Parathyroid adenoma (tissue), 2 donors: Measurements from ENCODE around the gene NADK.
"Not testable (repeated sequence)": the region's sequence is repeated elsewhere in the genome, so short reads cannot be mapped to it uniquely, and the experiment has no call there.

ENCODE experiments used
- H2AFZ ChIP-seq: fragments of 300-600 bp; sonication (generic); one replicate; pipeline ENCODE4 v1.7.0; 2017; ENCODE audit warnings: antibody characterized with exemption, mild to moderate bottlenecking
- H3K27ac ChIP-seq: fragments of 300-600 bp; sonication (generic); one replicate; pipeline ENCODE4 v1.7.0; 2017
- H3K27me3 ChIP-seq: fragments of 300-600 bp; sonication (generic); one replicate; pipeline ENCODE4 v1.7.0; 2017; ENCODE audit warnings: low read length; ENCODE audit not compliant: control insufficient read depth, insufficient read depth
- H3K36me3 ChIP-seq: fragments of 300-600 bp; sonication (generic); one replicate; pipeline ENCODE4 v1.7.0; 2017; ENCODE audit warnings: low read length; ENCODE audit not compliant: control insufficient read depth, insufficient read depth
- H3K4me1 ChIP-seq: fragments of 300-600 bp; sonication (generic); one replicate; pipeline ENCODE4 v1.7.0; 2017; ENCODE audit warnings: control low read depth
- H3K4me2 ChIP-seq: fragments of 300-600 bp; sonication (generic); one replicate; pipeline ENCODE4 v1.7.0; 2017; ENCODE audit warnings: low read length
- H3K4me3 ChIP-seq: fragments of 300-600 bp; sonication (generic); one replicate; pipeline ENCODE4 v1.7.0; 2017; ENCODE audit warnings: low read depth, low read length
- H3K79me2 ChIP-seq: fragments of 300-600 bp; sonication (generic); one replicate; pipeline ENCODE4 v1.7.0; 2017; ENCODE audit warnings: control low read depth
- H3K9ac ChIP-seq: fragments of 300-600 bp; sonication (generic); one replicate; pipeline ENCODE4 v1.7.0; 2017; ENCODE audit warnings: mild to moderate bottlenecking
- H3K9me3 ChIP-seq: fragments of 300-600 bp; sonication (generic); one replicate; pipeline ENCODE4 v1.7.0; 2017; ENCODE audit warnings: low read length; ENCODE audit not compliant: control insufficient read depth
- TF ChIP-seq, protein P1 (sequence below): fragments of 300-600 bp; sonication (generic); IDR thresholded peaks from one replicate; pipeline ENCODE4 v1.7.0; 2017; ENCODE audit warnings: antibody characterized with exemption, mild to moderate bottlenecking
- donor health status: primary hyperparathyroidism.

Gene NADK

DNA sequence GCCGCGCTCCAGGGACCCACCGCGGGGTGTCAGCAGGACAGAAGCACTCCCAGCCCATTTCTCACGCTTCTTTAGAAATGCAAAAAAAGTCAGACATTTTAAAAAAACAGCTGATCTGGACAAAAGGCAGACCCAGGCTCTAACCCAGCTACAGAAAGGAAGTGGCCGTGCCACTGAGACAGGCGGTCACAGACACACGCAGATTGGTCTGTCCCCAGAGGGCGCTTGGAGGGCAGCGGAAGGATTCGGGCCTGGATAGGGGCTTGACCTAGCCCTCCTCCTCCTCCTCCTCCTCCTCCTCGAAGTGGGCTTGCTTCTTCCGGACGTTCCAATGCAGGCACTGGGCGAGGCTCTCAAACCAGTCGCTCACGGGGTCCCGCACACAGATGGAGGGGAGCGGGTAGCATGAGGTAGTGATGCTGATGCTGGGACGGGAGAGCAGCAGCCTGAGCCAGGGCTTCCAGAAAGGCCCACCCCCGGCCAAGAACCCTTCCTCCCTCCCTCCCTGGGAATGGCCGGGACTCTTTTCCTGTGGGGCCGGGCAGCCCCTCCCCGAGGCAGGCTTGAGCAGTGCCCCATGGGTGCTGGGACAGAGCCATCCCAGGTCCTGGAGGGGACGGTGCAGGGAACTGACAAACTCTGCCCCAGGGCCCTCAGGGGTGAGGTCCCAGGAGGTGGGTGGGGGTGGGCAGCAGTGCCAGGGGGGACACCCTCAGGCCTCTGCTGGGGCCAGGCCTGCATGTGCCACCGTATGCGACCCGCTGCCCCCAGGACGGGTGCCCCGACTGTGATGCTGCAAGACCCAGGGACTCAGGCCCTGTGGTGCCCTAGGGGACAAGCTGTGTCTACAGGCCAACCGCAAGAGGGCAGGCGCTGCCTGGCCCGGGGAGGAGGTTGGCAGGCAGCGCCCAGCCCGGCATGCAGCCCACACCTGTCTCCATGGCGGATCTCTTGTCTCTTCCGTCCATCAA is 25.3 kb downstream of the NADK start:
- H3K4me2 ChIP-seq = no peak overlapping the region
- no peak overlapping the region for H3K27ac ChIP-seq
- no peaks in the 10 kb centered on the region for H3K4me1 ChIP-seq
- TF ChIP-seq, protein P1, sequence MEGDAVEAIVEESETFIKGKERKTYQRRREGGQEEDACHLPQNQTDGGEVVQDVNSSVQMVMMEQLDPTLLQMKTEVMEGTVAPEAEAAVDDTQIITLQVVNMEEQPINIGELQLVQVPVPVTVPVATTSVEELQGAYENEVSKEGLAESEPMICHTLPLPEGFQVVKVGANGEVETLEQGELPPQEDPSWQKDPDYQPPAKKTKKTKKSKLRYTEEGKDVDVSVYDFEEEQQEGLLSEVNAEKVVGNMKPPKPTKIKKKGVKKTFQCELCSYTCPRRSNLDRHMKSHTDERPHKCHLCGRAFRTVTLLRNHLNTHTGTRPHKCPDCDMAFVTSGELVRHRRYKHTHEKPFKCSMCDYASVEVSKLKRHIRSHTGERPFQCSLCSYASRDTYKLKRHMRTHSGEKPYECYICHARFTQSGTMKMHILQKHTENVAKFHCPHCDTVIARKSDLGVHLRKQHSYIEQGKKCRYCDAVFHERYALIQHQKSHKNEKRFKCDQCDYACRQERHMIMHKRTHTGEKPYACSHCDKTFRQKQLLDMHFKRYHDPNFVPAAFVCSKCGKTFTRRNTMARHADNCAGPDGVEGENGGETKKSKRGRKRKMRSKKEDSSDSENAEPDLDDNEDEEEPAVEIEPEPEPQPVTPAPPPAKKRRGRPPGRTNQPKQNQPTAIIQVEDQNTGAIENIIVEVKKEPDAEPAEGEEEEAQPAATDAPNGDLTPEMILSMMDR = no peak
- no peaks in the 10 kb centered on the region for H3K27me3 ChIP-seq
- H2AFZ ChIP-seq = no peak overlapping the region
- H3K36me3 ChIP-seq = no peaks in the 10 kb centered on the region
- no peak overlapping the region for H3K4me3 ChIP-seq
- H3K79me2 ChIP-seq = no peaks in the 10 kb centered on the region
- no peaks in the 10 kb centered on the region for H3K9me3 ChIP-seq
- H3K9ac ChIP-seq = no peak overlapping the region

DNA sequence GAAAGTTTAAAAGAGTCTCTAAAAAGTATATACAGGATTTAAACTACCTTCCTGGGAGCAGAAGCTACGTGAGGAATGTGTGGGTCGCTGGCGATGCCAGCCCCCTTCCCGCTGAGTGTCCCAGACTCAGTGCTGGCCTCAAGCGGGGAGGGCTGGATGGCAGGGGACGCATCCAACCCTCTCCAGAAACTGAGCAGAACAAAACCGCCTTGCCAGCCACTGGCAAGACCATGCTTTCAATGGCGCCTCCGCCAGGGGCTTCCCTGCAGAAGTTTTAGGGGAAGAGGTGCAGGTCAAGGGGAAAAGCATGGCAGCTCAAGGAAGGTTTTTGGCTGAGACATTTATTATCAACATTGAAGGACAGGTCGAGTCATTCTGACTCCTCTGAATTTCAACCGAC is 26.1 kb downstream of the NADK start:
- H3K4me3 ChIP-seq = no peak overlapping the region
- H3K79me2 ChIP-seq = no peaks in the 10 kb centered on the region
- H3K27me3 ChIP-seq = no peaks in the 10 kb centered on the region
- no peak overlapping the region for H3K9ac ChIP-seq
- no peak overlapping the region for H2AFZ ChIP-seq
- no peak overlapping the region for H3K27ac ChIP-seq
- H3K4me1 ChIP-seq = no peaks in the 10 kb centered on the region
- H3K36me3 ChIP-seq = no peaks in the 10 kb centered on the region
- H3K4me2 ChIP-seq = no peak overlapping the region
- TF ChIP-seq, protein P1 = no peak
- H3K9me3 ChIP-seq = no peaks in the 10 kb centered on the region

DNA sequence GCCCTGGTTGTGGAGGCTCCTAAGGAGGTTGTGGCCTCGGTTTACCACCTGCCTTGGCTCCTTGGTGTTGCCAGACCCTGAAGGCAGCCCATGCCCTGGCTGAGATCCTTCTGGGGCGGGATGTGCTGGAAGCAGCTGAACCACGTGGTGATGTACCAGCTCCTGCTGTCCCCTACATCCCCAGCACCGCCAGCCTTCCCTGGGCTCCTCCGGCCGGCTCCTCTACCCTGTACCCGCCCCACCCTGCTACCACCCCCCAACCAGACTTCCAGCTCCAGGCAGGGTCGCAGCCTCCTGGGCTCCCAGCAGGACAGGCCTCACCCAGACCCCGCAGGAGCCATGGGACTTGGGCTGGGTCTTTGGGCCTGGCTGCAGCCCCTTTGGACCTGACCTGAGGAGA is 28.3 kb downstream of the NADK start:
- H3K79me2 ChIP-seq, H3K27me3 ChIP-seq, H3K4me3 ChIP-seq, H3K36me3 ChIP-seq, H3K4me2 ChIP-seq, H3K4me1 ChIP-seq, H2AFZ ChIP-seq, H3K9ac ChIP-seq, H3K9me3 ChIP-seq, H3K27ac ChIP-seq: not testable (repeated sequence)

DNA sequence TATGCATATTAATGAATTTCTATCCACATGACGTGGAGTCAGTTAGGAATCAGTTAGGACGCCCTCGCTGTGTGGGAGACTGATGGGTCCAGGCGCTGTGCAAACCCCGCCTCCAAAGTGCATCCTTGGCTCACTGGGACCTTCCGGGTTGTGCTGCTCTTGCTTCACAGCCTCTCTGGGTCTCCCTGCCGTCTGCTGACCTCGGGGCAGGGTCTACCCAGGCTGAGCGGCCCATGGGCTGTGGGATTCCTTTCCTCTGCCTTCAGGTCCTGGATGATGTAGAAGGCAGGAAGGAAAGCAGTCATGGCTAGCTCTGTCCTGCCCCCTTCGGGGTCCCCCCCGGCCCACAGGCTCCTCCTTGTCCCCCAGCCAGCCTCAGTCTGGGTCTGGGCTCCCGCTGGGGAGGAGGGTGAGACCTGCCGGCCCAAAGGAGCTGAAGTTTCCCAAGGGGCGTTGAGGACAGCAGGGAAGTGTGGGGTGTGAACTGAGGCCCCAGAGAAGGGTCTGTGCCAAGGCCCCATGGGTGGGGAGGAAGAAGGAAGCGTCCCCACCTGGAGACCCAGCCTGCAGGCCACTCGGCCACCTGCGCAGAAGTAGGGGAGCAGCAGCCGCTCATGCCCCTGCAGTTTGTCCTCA is 29.5 kb downstream of the NADK start:
- no peaks in the 10 kb centered on the region for H3K36me3 ChIP-seq
- no peak overlapping the region for H2AFZ ChIP-seq
- no peaks in the 10 kb centered on the region for H3K79me2 ChIP-seq
- no peak overlapping the region for H3K4me2 ChIP-seq
- no peaks in the 10 kb centered on the region for H3K4me1 ChIP-seq
- H3K4me3 ChIP-seq = no peak overlapping the region
- TF ChIP-seq, protein P1 = no peak
- H3K27ac ChIP-seq = no peak overlapping the region
- no peaks in the 10 kb centered on the region for H3K27me3 ChIP-seq
- no peaks in the 10 kb centered on the region for H3K9me3 ChIP-seq
- no peak overlapping the region for H3K9ac ChIP-seq

DNA sequence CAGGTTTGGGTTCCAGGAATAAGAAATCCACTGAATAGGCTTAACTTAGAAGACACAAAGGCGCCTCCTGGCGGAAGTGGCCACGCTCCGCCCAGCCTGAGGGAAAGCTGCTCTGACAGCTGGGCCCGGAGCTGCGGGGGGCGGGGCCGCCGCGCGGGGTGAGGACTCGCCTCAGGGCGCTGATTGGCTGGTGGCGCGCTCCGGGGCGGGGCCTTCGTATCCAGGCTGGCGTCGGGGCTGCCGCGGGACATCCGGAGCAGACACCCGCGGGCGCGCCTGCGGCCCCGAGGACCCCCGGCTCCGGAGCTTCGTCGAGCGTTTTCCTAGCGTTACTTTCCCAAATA is 31.7 kb downstream of the NADK start:
- not testable (repeated sequence) for H3K4me2 ChIP-seq, H3K9me3 ChIP-seq, H3K9ac ChIP-seq, H3K27me3 ChIP-seq, H3K36me3 ChIP-seq, H3K79me2 ChIP-seq, H2AFZ ChIP-seq, H3K27ac ChIP-seq, H3K4me1 ChIP-seq
- peak overlapping the region; percentile 62 for H3K4me3 ChIP-seq

DNA sequence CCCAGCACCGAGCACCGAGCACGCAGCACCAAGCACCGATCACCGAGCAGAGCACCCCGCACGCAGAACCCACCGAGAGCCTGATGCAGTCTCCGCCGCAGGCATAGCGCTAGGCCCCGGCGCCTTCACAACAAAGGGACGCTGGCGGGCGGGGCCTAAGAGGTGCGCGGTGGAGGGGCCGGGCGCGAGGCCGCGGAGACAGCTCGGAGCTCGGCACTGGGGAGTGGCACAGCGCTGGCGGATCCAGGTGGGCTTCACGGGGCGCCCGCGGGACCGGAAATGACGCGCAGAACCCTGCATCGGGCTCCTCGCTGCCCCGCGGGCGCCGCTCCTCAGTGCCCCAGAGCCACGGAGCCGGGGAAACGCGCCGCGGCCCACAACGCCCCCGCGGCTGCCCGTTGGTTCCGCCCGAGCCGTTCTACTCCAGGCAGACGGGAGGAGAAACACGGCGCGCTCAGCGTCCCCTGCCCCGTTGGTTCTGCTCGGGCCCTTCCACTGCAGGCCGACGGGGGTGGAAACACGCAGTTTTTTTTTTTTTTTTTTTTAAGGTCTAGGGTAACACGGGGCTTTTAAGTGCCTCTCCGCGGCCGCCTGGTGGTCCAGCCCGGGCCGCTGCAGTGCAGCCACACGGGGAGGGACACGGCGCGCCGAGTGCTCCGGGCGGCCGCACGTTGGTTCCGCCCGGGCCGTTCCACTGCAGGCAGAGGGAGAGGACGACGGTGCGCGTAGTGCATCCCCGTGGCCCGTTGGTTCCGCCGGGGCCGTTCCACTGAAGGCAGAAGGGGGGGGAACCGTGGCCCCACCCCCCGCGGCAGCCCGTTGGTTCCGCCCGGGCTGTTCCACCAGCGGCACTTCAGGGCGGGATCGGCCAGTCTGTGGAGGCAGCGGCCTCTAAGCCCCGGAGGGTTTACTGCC is 32.4 kb downstream of the NADK start:
- H3K9me3 ChIP-seq, H3K4me1 ChIP-seq, H3K27me3 ChIP-seq, H3K27ac ChIP-seq, H3K79me2 ChIP-seq, H3K9ac ChIP-seq, H3K36me3 ChIP-seq, H2AFZ ChIP-seq: not testable (repeated sequence)
- Histone ChIP-seq H3K4me2 (peak overlapping the region; percentile 35), H3K4me3 (peak overlapping the region; percentile 62)

DNA sequence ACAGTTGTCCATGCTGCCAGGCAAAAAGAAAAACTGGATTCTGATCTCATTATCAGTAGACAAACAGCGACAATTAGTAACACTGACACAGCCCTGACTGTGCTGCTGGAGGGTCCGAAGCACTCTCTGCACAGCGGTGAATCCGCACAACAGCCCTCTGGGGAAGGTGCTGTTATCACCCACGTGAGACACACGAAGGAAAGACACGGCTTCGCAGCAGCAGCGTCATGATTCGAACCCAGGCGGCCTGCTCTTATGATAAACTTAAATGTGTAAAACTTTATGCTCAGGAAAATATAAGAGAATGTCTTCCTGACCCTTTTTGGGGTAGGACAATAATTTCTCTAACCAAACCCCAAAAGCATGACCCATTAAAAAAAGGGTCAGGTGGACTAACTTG is 35.7 kb downstream of the NADK start:
- H3K4me2 ChIP-seq, H3K79me2 ChIP-seq, H3K9ac ChIP-seq, H3K9me3 ChIP-seq, H3K4me1 ChIP-seq, H3K27ac ChIP-seq, H2AFZ ChIP-seq, H3K4me3 ChIP-seq, H3K36me3 ChIP-seq, H3K27me3 ChIP-seq: not testable (repeated sequence)

DNA sequence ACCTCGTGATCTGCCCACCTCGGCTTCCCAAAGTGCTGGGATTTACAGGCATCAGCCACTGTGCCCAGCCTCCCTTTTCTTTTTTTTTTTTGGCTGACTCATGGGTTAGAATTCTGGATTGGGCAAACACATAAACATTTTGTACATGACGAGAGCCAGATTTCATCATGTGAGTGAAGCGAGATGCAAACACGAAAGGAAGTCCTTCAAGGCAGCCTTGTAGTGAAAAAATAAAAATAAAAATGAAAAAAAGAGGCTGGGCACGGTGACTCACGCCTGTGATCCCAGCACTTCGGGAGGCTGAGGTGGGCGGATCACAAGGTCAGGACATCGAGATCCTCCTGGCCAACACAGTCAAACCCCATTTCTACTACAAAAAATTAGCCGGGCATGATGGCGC is 37.3 kb downstream of the NADK start:
- H3K27me3 ChIP-seq, H3K27ac ChIP-seq, H3K4me3 ChIP-seq, H3K9me3 ChIP-seq, H2AFZ ChIP-seq, H3K4me2 ChIP-seq, H3K4me1 ChIP-seq, H3K79me2 ChIP-seq, H3K9ac ChIP-seq, H3K36me3 ChIP-seq: not testable (repeated sequence)
